Lower lobe of right lung (tissue), 2 donors: ENCODE measurements around the gene RGL3. TPM values are rescaled to one million over a fixed set of nuclear protein-coding genes. Genes with fewer than 3 reads are reported as not detected.
"Not testable (repeated sequence)": the region's sequence is repeated elsewhere in the genome, so short reads cannot be mapped to it uniquely, and the experiment has no call there.

Experiments
- ATAC-seq, 2 donors: fragments of 200-7000 bp; cut with Tn5 transposase; one replicate each; pipeline ENCODE4 v1.9.1; 2020 to 2022; ENCODE audit warnings: mild to moderate bottlenecking in 2 of 2, moderate library complexity in 2 of 2
- DNase-seq: peaks from one replicate; pipeline ENCODE4 v3.0.0-alpha.2; 2020
- H3K27ac ChIP-seq: fragments of 200-600 bp; one replicate; pipeline ENCODE4 v1.8.0; 2022
- H3K27me3 ChIP-seq: fragments of 200-600 bp; one replicate; pipeline ENCODE4 v1.8.0; 2022; ENCODE audit warnings: low read depth
- H3K36me3 ChIP-seq: fragments of 200-600 bp; one replicate; pipeline ENCODE4 v1.8.0; 2022; ENCODE audit warnings: mild to moderate bottlenecking
- H3K4me1 ChIP-seq: fragments of 200-600 bp; one replicate; pipeline ENCODE4 v1.8.0; 2022
- H3K4me3 ChIP-seq: fragments of 200-600 bp; one replicate; pipeline ENCODE4 v1.8.0; 2022; ENCODE audit warnings: mild to moderate bottlenecking
- H3K9me3 ChIP-seq: fragments of 200-600 bp; one replicate; pipeline ENCODE4 v1.8.0; 2022
- intact Hi-C: fragments of 100-400 bp; cut with DNase I; formaldehyde crosslinking; loops from one replicate; pipeline ENCODE4 v1.11.0; 2022
- total RNA-seq: library from RNA; stranded (reverse); fragmentation: NEBNext Ultra II Directional; extraction: Animal tissue kit (Norgen Biotek cat#: 25700); gene quantifications from one replicate; pipeline ENCODE4 v1.2.1, GENCODE V29; 2021
- TF ChIP-seq, protein P1 (sequence below): fragments of 200-600 bp; IDR thresholded peaks from one replicate; pipeline ENCODE4 v1.8.0; 2022; ENCODE audit warnings: antibody characterized with exemption, mild to moderate bottlenecking
- donor health status: DM: no; HTN: yes; CAD: no; lungs with severe emphysema.

The RGL3 gene
- total RNA-seq, 1 donor from 2014 or later = 55.8 TPM

DNA sequence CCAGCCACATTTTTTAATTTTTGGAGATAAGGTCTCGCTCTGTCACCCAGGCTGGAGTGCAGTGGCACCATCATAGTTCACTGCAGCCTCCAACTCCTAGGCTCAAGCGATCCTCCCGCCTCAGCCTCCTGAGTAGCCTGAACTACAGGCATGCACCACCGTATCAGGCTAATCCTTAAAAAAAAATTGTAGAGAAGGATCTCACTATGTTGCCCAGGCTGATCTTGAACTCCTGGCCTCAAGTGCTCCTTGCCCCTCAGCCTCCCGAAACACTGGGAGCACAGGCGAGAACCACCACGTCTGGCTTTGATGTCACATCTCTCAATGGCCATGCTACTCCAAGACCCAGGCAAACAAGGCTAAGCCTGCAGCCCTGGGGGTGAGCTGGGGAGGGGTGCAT, 37.5 kb upstream of the RGL3 start:
- DNase-seq (no peak), ATAC-seq (no peak)
- TF ChIP-seq, protein P1, sequence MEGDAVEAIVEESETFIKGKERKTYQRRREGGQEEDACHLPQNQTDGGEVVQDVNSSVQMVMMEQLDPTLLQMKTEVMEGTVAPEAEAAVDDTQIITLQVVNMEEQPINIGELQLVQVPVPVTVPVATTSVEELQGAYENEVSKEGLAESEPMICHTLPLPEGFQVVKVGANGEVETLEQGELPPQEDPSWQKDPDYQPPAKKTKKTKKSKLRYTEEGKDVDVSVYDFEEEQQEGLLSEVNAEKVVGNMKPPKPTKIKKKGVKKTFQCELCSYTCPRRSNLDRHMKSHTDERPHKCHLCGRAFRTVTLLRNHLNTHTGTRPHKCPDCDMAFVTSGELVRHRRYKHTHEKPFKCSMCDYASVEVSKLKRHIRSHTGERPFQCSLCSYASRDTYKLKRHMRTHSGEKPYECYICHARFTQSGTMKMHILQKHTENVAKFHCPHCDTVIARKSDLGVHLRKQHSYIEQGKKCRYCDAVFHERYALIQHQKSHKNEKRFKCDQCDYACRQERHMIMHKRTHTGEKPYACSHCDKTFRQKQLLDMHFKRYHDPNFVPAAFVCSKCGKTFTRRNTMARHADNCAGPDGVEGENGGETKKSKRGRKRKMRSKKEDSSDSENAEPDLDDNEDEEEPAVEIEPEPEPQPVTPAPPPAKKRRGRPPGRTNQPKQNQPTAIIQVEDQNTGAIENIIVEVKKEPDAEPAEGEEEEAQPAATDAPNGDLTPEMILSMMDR = no peak
- Histone ChIP-seq H3K36me3 (no peaks in the 10 kb centered on the region), H3K4me3 (no peak overlapping the region), H3K9me3 (no peaks in the 10 kb centered on the region), H3K27ac (no peak overlapping the region), H3K4me1 (no peaks in the 10 kb centered on the region), H3K27me3 (peaks cover 10% of the 10 kb centered on the region)
- intact Hi-C loops = no loop called here

DNA sequence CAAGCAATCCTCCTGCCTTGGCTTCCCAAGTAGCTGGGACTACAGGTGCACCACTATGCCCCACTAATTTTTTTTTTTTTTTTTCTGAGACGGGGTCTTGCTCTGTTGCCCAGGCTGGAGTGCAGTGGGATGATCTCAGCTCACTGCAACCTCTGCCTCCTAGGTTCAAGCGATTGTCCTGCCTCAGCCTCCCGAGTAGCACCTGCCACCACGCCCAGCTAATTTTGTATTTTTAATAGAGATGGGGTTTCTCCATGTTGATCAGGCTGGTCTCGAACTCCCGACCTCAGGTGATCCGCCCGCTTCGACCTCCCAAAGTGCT, 36.1 kb upstream of the RGL3 start:
- H3K4me1 ChIP-seq, DNase-seq, H3K4me3 ChIP-seq, intact Hi-C loops, H3K27ac ChIP-seq, H3K9me3 ChIP-seq, H3K36me3 ChIP-seq, ATAC-seq: not testable (repeated sequence)
- H3K27me3 ChIP-seq = peaks cover 10% of the 10 kb centered on the region

DNA sequence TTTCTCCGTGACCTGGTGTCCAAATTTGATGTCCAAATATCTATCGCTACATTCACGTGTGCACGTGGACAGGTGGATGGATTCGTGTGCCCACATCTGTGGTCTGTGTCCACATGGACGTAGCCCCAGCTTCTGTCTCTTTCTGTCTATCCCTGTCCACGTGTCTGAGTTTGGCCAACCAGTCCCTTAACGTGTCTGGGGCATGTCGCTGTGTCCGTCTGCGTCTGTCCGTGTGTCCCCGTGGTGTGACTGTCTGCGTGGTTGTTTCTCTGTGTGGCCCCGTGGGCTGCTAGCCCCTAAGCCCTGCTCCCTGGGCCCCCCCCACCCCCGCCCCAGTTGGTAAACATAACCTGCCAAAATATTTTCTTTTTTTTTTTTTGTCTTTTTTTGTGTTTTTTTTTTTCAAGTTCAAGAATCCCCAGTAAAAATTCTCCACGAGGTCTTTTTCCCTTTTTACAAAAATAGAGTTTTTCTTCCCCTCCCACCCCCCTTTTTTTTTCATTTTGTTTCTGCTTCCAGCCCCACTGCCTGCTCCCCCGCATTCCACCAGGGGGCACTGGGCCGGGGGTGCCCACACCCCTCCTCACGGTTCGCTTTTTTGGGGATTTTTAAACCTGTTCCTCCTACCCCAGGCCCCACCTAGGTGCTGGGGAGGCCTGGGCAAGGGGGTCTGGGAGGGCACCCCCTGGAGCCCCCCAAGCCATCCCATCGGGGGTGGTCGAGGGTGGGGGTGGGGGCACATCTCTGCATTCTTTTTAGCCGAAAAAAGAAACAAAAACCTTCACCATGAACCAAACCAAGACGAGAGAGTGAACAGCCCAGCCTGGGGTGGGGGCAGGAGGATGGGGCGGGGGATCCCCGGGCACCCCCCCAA, 34.6 kb upstream of the RGL3 start:
- no peak for ATAC-seq
- peaks cover 7% of the 10 kb centered on the region for H3K27me3 ChIP-seq
- H3K4me1 ChIP-seq = no peaks in the 10 kb centered on the region
- TF ChIP-seq, protein P1 = no peak
- intact Hi-C loops = no loop called here
- H3K36me3 ChIP-seq = peaks cover 23% of the 10 kb centered on the region
- no peak overlapping the region for H3K4me3 ChIP-seq
- no peaks in the 10 kb centered on the region for H3K9me3 ChIP-seq
- no peak overlapping the region for H3K27ac ChIP-seq
- no peak for DNase-seq

DNA sequence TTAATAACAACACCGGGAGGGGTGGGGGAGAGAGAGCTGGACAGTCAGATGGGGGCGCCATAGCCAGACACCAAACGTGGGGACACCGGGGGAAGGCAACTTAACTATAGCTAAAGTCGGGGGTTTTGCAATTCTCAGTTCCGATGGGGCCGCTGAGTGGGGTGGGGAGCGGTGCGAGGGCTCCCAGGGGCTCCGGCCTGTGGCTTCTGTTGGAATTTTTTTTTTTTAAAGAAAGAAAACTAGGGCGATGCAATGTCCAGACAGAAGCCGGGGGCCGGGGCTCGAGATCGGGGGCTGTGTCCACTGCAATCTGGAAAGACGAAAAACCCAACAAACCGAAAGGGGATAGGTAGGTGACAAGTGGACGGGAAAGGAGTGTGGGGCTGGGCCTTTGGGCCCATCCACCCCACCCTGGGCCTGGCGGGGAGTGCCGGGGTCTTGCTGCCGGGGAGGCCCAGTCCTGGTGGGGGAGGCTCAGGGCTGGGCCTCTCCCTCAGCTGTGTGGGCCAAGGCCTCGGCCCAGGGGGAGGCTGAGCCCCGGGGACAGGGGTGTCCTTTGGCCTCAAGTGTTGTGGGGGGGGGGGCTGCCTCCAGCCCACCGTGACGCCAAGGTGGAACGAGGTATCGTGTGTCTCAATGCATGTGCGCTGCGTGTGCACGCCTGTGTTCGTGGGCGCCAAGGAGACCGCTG, 33.7 kb upstream of the RGL3 start:
- intact Hi-C loops = no loop called here
- Histone ChIP-seq H3K4me1 (no peaks in the 10 kb centered on the region), H3K4me3 (no peak overlapping the region), H3K27ac (no peak overlapping the region), H3K9me3 (no peaks in the 10 kb centered on the region), H3K27me3 (no peaks in the 10 kb centered on the region), H3K36me3 (peaks cover 33% of the 10 kb centered on the region)
- ATAC-seq (no peak), DNase-seq (no peak)
- TF ChIP-seq, protein P1 = no peak

DNA sequence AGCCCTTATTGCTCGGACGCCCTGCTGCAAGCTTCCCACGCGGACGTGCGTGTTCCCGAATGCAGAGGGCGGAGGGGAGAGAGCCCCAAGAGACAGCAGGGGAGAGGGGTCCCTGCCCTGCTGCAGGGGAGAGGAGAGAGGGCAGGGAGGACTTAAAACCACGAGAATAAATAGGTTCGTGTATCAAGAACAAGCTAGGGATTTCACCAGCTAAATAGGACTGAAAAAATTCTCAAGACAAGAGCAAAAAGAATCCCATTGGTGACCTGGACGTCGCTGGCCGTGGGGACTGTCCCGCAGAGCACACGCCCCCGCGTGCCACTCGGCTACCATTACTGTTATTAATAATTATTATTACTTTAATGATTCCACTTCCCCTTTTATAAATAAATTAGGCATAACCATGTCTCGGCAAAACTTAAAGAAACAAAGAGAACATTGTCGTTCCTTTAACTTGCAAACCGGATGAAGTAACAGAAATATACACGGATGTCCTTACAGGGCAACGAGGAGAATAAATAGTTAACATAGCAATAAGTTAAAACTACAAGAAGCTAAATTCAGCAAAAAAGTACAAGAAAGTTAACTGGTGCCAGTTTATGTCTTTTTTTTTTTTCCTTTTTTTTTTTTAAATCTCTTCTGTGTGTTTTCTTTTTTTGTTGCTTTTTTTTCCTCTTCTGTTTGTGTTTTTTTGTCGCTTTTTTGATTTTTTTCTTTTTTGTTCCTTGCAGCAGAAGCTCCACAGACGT, 32.9 kb upstream of the RGL3 start:
- H3K27me3 ChIP-seq = no peaks in the 10 kb centered on the region
- peaks cover 39% of the 10 kb centered on the region for H3K36me3 ChIP-seq
- TF ChIP-seq, protein P1 = no peak
- no peak overlapping the region for H3K4me3 ChIP-seq
- H3K9me3 ChIP-seq = no peaks in the 10 kb centered on the region
- H3K27ac ChIP-seq = no peak overlapping the region
- no peak for ATAC-seq
- intact Hi-C loops = no loop called here
- DNase-seq = no peak
- H3K4me1 ChIP-seq = no peaks in the 10 kb centered on the region
